GM18508 (cell line): ENCODE data around the gene DDX3Y.

Source experiments
- ATAC-seq: cut with Tn5 transposase; IDR thresholded peaks from one replicate; pipeline ENCODE4 v1.9.1; 2021; ENCODE audit warnings: moderate number of reproducible peaks; ENCODE audit not compliant: insufficient read depth, unreplicated experiment

DDX3Y gene

GRCh38 chrY:12904618-12905516 lies at the start of gene DDX3Y:
DDX3Y (plus strand) TSS chrY:12904868; CDS start chrY:12904937, 69 bp downstream.
- ATAC-seq = no peak

- no peak for ATAC-seq
These were observed 48.8 kb upstream of the DDX3Y start for GRCh38 chrY:12855791-12856275.

GRCh38 chrY:12867960-12868359 lies 36.7 kb upstream of the DDX3Y start:
- ATAC-seq = no peak

GRCh38 chrY:12896973-12897372 lies 7.7 kb upstream of the DDX3Y start:
- ATAC-seq = no peak

- no peak for ATAC-seq
These were observed 6.1 kb upstream of the DDX3Y start for GRCh38 chrY:12898604-12899003.

- no peak for ATAC-seq
These were observed 827 bp downstream of the DDX3Y start for GRCh38 chrY:12905517-12905872.

GRCh38 chrY:12905895-12906294 lies 1.2 kb downstream of the DDX3Y start:
- no peak for ATAC-seq

GRCh38 chrY:12913541-12913940 lies 8.9 kb downstream of the DDX3Y start:
- no peak for ATAC-seq

GRCh38 chrY:12928043-12928442 lies 23.4 kb downstream of the DDX3Y start:
- no peak for ATAC-seq

- no peak for ATAC-seq
These were observed 37.3 kb downstream of the DDX3Y start for GRCh38 chrY:12941725-12942687.
